Measurements from ENCODE around the gene FOXJ1.

GRCh38 chr17:76156662-76156991, 15.6 kb upstream of the FOXJ1 start:
- TF ChIP-seq CTCF (IDR thresholded peaks at IDR 0.05) (no peak), POLR2A (IDR thresholded peaks at IDR 0.05) (no peak), EP300 (IDR thresholded peaks at IDR 0.05) (no peak)

Data from tibial nerve (tissue), 4 donors.